K562 (cell line): ENCODE measurements around the gene USP2.

Source experiments
- EP300 ChIP-seq: IDR thresholded peaks from 2 replicates; pipeline ENCODE4 v1.6.1; 2012; ENCODE audit warnings: low read length, improper control_type of control experiment
- MAX ChIP-seq: sonication (generic); formaldehyde crosslinking; IDR thresholded peaks from 2 replicates; pipeline ENCODE4 v1.9.0; 2022; ENCODE audit warnings: mild to moderate bottlenecking, missing genetic modification reagents
- MNT ChIP-seq, 2 experiments: fragments of 450-650 bp; conservative IDR thresholded peaks; 2 replicates each; pipeline ENCODE4 v1.6.1; 2017; ENCODE audit warnings: mild to moderate bottlenecking in 2 of 2, moderate library complexity in 2 of 2
- NCOA4 ChIP-seq: fragments of 450-650 bp; IDR thresholded peaks from 2 replicates; pipeline ENCODE4 v1.6.1; 2018; ENCODE audit warnings: mild to moderate bottlenecking; ENCODE audit not compliant: partially characterized antibody
- RAD51 ChIP-seq: fragments of 450-650 bp; IDR thresholded peaks from 2 replicates; pipeline ENCODE4 v1.7.1; 2016; ENCODE audit warnings: low read depth, mild to moderate bottlenecking, borderline replicate concordance
- SNIP1 ChIP-seq: fragments of 450-650 bp; IDR thresholded peaks from 2 replicates; pipeline ENCODE4 v1.7.1; 2017; ENCODE audit warnings: low read depth, mild to moderate bottlenecking
- SP1 ChIP-seq: sonication (generic); formaldehyde crosslinking; IDR thresholded peaks from 2 replicates; pipeline ENCODE4 v1.8.1; 2022; ENCODE audit warnings: mild to moderate bottlenecking, missing genetic modification reagents
- STAT5B ChIP-seq: fragments of 250-450 bp; sonication (Bioruptor Pico); IDR thresholded peaks from 2 replicates; pipeline ENCODE4 v1.8.0; 2021; ENCODE audit warnings: mild to moderate bottlenecking, inconsistent platforms
- TF ChIP-seq, protein P1 (sequence below): fragments of 450-650 bp; formaldehyde crosslinking; IDR thresholded peaks from 2 replicates; pipeline ENCODE4 v1.4.0; 2020; ENCODE audit warnings: mild to moderate bottlenecking, mixed read lengths
- TF ChIP-seq, protein P2 (sequence below), 3 experiments: IDR thresholded peaks in 2 of 3; conservative IDR thresholded peaks in 1 of 3; 2 replicates each; pipeline ENCODE4 v1.5.1; 2011 to 2012; ENCODE audit warnings: low read length in 3 of 3, mild to moderate bottlenecking in 3 of 3, control low read depth in 2 of 3, improper control_type of control experiment in 1 of 3, inconsistent platforms in 1 of 3, low read depth in 1 of 3, mixed read lengths in 1 of 3, moderate library complexity in 1 of 3; ENCODE audit not compliant: insufficient read depth in 2 of 3

DNA sequence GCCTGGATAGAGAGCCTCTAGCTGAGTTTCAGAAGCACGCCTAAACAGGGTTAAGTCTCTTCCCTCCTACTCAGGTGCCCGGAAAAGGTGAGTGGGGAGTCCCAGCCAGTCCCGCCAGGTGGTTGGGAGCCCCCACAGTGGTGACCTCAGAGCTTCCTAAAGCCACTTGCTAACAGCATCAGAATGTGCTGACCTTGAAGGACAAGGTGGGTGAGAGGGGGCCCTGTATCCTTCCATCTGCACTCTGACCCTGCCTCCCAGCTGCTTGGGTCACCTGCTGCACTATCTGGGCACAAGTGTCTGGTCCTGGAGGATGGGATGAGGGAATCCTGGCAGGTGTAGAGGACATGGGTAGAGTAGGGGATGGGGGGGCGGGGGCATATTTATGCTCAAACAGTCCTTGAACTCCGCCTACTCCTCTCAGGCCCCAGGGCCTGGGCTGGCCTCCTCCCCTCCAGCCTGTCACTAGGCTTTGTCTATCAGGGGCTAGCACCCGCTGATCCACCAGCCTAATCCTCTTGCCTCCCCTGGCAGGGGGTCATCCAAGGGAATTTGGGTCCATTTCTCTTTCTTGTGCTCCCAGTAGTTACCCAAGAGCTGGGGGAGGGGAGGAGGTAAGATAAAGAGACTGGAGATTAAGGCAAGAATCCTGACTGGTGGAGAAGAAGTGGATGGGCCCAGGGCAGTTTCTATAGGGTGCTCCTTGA, 3.4 kb downstream of the USP2 start:
- TF ChIP-seq, protein P1, sequence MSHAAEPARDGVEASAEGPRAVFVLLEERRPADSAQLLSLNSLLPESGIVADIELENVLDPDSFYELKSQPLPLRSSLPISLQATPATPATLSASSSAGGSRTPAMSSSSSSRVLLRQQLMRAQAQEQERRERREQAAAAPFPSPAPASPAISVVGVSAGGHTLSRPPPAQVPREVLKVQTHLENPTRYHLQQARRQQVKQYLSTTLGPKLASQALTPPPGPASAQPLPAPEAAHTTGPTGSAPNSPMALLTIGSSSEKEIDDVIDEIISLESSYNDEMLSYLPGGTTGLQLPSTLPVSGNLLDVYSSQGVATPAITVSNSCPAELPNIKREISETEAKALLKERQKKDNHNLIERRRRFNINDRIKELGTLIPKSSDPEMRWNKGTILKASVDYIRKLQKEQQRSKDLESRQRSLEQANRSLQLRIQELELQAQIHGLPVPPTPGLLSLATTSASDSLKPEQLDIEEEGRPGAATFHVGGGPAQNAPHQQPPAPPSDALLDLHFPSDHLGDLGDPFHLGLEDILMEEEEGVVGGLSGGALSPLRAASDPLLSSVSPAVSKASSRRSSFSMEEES (CRISPR knock-in tag): no peak
- TF ChIP-seq SP1 (CRISPR knock-in tag) (no peak), EP300 (peak; percentile 58), MNT (conservative IDR thresholded peaks at IDR 0.05) (no peak), MAX (no peak), NCOA4 (no peak), SNIP1 (no peak), RAD51 (no peak), STAT5B (CRISPR knock-in tag) (no peak)
- TF ChIP-seq, protein P2, sequence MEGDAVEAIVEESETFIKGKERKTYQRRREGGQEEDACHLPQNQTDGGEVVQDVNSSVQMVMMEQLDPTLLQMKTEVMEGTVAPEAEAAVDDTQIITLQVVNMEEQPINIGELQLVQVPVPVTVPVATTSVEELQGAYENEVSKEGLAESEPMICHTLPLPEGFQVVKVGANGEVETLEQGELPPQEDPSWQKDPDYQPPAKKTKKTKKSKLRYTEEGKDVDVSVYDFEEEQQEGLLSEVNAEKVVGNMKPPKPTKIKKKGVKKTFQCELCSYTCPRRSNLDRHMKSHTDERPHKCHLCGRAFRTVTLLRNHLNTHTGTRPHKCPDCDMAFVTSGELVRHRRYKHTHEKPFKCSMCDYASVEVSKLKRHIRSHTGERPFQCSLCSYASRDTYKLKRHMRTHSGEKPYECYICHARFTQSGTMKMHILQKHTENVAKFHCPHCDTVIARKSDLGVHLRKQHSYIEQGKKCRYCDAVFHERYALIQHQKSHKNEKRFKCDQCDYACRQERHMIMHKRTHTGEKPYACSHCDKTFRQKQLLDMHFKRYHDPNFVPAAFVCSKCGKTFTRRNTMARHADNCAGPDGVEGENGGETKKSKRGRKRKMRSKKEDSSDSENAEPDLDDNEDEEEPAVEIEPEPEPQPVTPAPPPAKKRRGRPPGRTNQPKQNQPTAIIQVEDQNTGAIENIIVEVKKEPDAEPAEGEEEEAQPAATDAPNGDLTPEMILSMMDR (IDR thresholded peaks at IDR 0.05 in 2 of 3, conservative IDR thresholded peaks at IDR 0.05 in 1 of 3; ENCODE audit: insufficient read depth in 2 of 3, low read depth in 1 of 3, low read length in 3 of 3): no peak
